ENCODE data around the gene FOXN1.
A peak's percentile ranks its signal among the peaks of the same experiment; 100 is the strongest.

Gene FOXN1

DNA sequence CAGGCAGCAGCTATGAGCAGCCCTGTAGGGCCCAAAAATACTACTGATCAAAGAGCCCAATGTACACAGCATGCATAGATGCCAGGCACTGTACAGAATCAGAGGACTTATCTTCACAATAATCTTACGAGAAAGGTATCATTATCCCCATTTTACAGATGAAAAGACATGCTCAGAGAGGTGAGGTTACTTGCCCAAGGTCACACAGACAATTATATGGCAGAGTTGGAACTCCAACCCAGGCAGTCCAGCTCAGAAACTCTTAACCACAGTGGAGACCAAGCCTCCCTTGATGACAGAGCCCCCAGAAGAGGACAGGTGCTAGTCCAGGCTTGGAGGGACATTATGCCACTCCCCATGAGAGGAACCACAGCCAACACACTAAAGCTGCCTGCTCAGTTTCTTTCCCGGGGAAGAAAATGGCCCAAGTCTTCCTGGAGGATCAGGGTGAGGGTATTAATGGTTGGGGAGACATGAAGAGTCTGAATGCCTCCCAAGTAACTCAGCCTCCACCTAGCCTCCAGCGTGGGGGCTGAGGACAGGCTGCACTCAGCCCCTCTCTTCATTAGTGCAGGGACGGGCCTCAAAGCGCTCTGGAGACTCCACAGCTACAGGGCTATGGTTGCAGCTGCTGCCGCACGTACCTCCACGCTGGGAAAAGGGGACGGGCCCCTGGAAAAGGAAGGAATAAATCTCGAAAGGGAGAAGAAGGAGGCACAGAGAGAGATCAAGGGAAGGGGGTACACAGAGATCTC is 45.5 kb downstream of the FOXN1 start:
- H3K27me3 ChIP-seq (ENCODE audit: insufficient read depth, insufficient read length) = no peaks in the 10 kb centered on the region
- H3K9me3 ChIP-seq (ENCODE audit: insufficient read depth, low read length) = no peaks in the 10 kb centered on the region
- TF ChIP-seq YY1 (IDR thresholded peaks at IDR 0.05; ENCODE audit: insufficient read depth, insufficient read length) (no peak), ZNF274 (IDR thresholded peaks at IDR 0.05; ENCODE audit: low read depth, low read length) (no peak), SUZ12 (IDR thresholded peaks at IDR 0.05; ENCODE audit: extremely low read depth, insufficient read depth, insufficient read length) (no peak)
- H3K36me3 ChIP-seq (ENCODE audit: insufficient read depth, insufficient read length, low read length) = peaks cover 47% of the 10 kb centered on the region
- no peak for DNase-seq (ENCODE audit: low read depth, low spot score)
- peaks cover 11% of the 10 kb centered on the region for H3K4me1 ChIP-seq (ENCODE audit: insufficient read depth, insufficient read length)
- H3K9ac ChIP-seq (ENCODE audit: insufficient read length, low read depth) = peak overlapping the region; percentile 85
- peak overlapping the region; percentile 72 for H3K4me3 ChIP-seq (ENCODE audit: insufficient read length, low read depth)

DNA sequence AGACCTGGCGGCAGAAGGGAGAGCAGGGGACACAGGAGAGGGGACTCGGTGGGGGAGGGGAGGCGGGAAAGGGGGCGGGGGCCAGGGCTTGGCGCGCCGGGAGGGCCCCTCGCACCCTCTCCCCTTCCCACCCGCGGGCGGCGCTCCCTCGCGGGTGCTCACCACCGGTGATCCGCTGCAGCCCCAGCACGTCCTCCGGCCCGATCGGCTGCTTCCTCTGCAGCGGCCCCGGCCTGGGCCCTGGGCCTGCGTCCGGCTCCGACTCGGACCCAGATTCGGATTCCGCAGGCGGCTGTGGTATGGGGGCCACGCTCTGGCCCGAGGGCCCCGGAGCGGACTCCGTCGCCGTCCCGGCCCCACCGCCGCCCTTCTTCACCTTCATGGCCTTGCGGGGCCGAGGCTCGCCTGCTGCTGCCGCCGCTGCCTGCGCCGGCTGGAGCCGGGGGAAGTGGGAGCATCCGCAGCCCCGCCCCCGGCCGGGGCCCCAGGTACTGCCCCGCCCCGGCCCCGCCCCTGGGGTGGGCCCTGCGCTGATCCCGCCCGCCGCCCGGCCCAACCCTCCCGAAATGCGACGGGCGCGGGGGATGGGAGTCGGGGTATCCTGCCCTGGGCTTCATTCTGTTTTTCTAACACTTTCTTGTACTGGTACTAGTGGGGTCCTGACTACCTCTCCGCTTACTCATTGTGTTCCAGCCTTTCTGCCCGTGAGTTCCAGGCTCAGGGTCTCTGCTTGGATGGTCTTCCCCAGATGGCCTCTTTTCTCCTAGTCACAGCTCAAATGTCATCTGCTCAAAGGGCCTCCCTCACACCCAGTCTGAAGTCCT is 46.2 kb downstream of the FOXN1 start, which contains the start of gene UNC119:
Gene UNC119 (minus strand): TSS at position 449 of the 824 bp plus-strand sequence. CDS start 67 bp downstream, at position 382.
- Histone ChIP-seq H3K4me1 (ENCODE audit: insufficient read depth, insufficient read length) (peaks cover 11% of the 10 kb centered on the region), H3K9me3 (ENCODE audit: insufficient read depth, low read length) (no peaks in the 10 kb centered on the region), H3K9ac (ENCODE audit: insufficient read length, low read depth) (peak within 1 kb of the TSS; percentile 85), H3K36me3 (ENCODE audit: insufficient read depth, insufficient read length, low read length) (peaks cover 43% of the 10 kb centered on the region), H3K4me3 (ENCODE audit: insufficient read length, low read depth) (peak within 1 kb of the TSS; percentile 72), H3K27me3 (ENCODE audit: insufficient read depth, insufficient read length) (no peaks in the 10 kb centered on the region)
- DNase-seq (ENCODE audit: low read depth, low spot score) = no peak
- TF ChIP-seq SUZ12 (IDR thresholded peaks at IDR 0.05; ENCODE audit: extremely low read depth, insufficient read depth, insufficient read length) (no peak), YY1 (IDR thresholded peaks at IDR 0.05; ENCODE audit: insufficient read depth, insufficient read length) (no peak), ZNF274 (IDR thresholded peaks at IDR 0.05; ENCODE audit: low read depth, low read length) (no peak)

DNA sequence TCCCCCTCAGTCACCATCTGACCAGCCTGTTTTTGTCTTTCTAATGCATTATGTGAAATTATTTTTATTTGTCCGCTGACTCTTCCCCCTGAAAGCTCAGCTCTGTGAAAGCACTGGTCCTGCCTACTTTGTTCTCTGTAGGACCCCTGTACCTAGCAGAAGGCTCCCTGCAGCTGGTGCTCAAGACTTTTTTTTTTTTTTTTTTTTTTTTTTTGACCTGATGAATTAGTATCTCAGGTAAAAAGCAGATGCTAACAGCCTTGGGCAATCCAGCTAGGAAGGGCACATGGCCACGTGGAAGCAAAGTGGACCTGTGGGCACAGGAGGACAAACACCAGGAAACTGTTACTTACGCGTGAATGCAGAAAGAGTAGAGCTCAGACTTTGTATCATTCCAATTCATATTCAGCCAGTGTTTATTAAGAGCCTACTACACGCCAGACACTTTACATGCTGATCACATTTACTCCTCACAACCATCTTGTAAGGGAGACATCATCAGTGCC is 46.9 kb downstream of the FOXN1 start:
- TF ChIP-seq ZNF274 (IDR thresholded peaks at IDR 0.05; ENCODE audit: low read depth, low read length) (no peak), YY1 (IDR thresholded peaks at IDR 0.05; ENCODE audit: insufficient read depth, insufficient read length) (no peak), SUZ12 (IDR thresholded peaks at IDR 0.05; ENCODE audit: extremely low read depth, insufficient read depth, insufficient read length) (no peak)

DNA sequence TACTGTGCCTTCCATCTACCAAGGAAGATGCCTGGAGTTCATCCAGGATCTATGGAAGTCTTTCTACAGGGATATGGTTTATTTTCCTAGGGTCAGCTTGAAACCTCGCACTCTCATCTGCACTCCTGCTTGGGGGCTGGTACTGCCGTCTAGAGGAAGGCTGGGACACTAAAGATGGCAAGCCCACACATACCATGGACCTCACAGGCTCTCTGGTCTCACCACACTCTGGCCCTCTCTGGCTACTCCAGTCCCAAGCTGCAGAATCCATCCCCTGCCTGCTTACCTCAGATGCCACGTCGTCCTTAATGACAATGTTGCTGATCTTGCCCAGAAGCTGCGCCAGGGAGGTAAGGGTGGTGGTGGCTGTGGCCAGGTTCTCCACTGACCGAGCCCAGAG is 48.4 kb downstream of the FOXN1 start:
- no peak for DNase-seq (ENCODE audit: low read depth, low spot score)
- TF ChIP-seq SUZ12 (IDR thresholded peaks at IDR 0.05; ENCODE audit: extremely low read depth, insufficient read depth, insufficient read length) (no peak), ZNF274 (IDR thresholded peaks at IDR 0.05; ENCODE audit: low read depth, low read length) (no peak), YY1 (IDR thresholded peaks at IDR 0.05; ENCODE audit: insufficient read depth, insufficient read length) (no peak)
- Histone ChIP-seq H3K27me3 (ENCODE audit: insufficient read depth, insufficient read length) (no peaks in the 10 kb centered on the region), H3K36me3 (ENCODE audit: insufficient read depth, insufficient read length, low read length) (peaks cover 48% of the 10 kb centered on the region), H3K4me3 (ENCODE audit: insufficient read length, low read depth) (no peak overlapping the region), H3K9me3 (ENCODE audit: insufficient read depth, low read length) (no peaks in the 10 kb centered on the region), H3K4me1 (ENCODE audit: insufficient read depth, insufficient read length) (peaks cover 2% of the 10 kb centered on the region), H3K9ac (ENCODE audit: insufficient read length, low read depth) (no peak overlapping the region)

More for the DNA sequence above, 46.9 kb downstream of the FOXN1 start:
- H3K9ac ChIP-seq (ENCODE audit: insufficient read length, low read depth) = no peak overlapping the region
- H3K4me1 ChIP-seq (ENCODE audit: insufficient read depth, insufficient read length) = peaks cover 6% of the 10 kb centered on the region
- no peak overlapping the region for H3K4me3 ChIP-seq (ENCODE audit: insufficient read length, low read depth)
- H3K36me3 ChIP-seq (ENCODE audit: insufficient read depth, insufficient read length, low read length) = peaks cover 47% of the 10 kb centered on the region
- H3K9me3 ChIP-seq (ENCODE audit: insufficient read depth, low read length) = no peaks in the 10 kb centered on the region
- DNase-seq (ENCODE audit: low read depth, low spot score) = no peak
- no peaks in the 10 kb centered on the region for H3K27me3 ChIP-seq (ENCODE audit: insufficient read depth, insufficient read length)

DNA sequence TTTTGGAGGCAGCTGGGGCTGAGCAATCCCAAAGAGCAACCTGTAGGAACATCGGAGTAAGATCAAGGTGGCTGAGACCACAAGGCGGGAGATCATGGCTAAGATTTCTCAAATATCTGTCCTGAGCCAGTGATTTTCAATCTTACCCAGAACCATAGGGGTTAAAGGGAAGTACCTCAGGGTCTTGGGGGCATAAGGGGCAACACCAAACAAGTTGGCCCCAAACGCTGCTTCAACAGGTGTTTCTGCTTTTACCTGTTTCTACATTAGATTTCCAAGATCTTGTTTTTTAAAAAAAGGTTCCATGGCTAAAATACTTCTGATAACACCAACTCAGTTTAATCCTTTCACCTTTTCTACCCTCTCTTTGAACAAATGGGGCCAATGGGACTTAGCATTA is 48.9 kb downstream of the FOXN1 start:
- H3K4me3 ChIP-seq (ENCODE audit: insufficient read length, low read depth) = no peak overlapping the region
- TF ChIP-seq ZNF274 (IDR thresholded peaks at IDR 0.05; ENCODE audit: low read depth, low read length) = no peak
- no peak for TF ChIP-seq YY1 (IDR thresholded peaks at IDR 0.05; ENCODE audit: insufficient read depth, insufficient read length)
- TF ChIP-seq SUZ12 (IDR thresholded peaks at IDR 0.05; ENCODE audit: extremely low read depth, insufficient read depth, insufficient read length) = no peak
- no peaks in the 10 kb centered on the region for H3K4me1 ChIP-seq (ENCODE audit: insufficient read depth, insufficient read length)
- H3K9me3 ChIP-seq (ENCODE audit: insufficient read depth, low read length) = no peaks in the 10 kb centered on the region
- H3K9ac ChIP-seq (ENCODE audit: insufficient read length, low read depth) = no peak overlapping the region
- no peaks in the 10 kb centered on the region for H3K27me3 ChIP-seq (ENCODE audit: insufficient read depth, insufficient read length)
- H3K36me3 ChIP-seq (ENCODE audit: insufficient read depth, insufficient read length, low read length) = peaks cover 49% of the 10 kb centered on the region
- no peak for DNase-seq (ENCODE audit: low read depth, low spot score)

DNA sequence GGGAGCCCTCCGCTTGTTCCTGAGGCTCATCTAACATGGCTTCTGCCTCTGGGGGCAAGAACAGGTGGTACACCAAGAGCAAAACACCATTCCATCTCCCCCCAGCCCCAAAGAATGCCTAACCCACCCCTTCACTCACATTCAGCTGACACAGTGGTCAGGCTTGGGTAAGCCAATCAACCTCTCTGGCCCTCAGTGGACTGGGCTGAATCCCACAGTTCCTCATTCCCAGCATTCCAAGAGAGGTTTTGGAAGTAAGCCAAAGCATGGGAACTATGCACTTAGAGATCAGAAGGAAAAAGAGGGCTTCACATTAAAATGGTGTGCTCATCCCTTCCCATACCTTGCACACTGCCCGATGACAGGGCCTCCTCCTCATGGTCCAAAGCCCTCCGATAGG is 57.3 kb downstream of the FOXN1 start:
- TF ChIP-seq ZNF274 (IDR thresholded peaks at IDR 0.05; ENCODE audit: low read depth, low read length) = no peak
- TF ChIP-seq YY1 (IDR thresholded peaks at IDR 0.05; ENCODE audit: insufficient read depth, insufficient read length) = no peak
- TF ChIP-seq SUZ12 (IDR thresholded peaks at IDR 0.05; ENCODE audit: extremely low read depth, insufficient read depth, insufficient read length) = no peak
- Histone ChIP-seq H3K4me1 (ENCODE audit: insufficient read depth, insufficient read length) (no peaks in the 10 kb centered on the region), H3K4me3 (ENCODE audit: insufficient read length, low read depth) (no peak overlapping the region), H3K9ac (ENCODE audit: insufficient read length, low read depth) (no peak overlapping the region), H3K36me3 (ENCODE audit: insufficient read depth, insufficient read length, low read length) (peaks cover 16% of the 10 kb centered on the region), H3K27me3 (ENCODE audit: insufficient read depth, insufficient read length) (no peaks in the 10 kb centered on the region), H3K9me3 (ENCODE audit: insufficient read depth, low read length) (no peaks in the 10 kb centered on the region)
- DNase-seq (ENCODE audit: low read depth, low spot score) = no peak

DNA sequence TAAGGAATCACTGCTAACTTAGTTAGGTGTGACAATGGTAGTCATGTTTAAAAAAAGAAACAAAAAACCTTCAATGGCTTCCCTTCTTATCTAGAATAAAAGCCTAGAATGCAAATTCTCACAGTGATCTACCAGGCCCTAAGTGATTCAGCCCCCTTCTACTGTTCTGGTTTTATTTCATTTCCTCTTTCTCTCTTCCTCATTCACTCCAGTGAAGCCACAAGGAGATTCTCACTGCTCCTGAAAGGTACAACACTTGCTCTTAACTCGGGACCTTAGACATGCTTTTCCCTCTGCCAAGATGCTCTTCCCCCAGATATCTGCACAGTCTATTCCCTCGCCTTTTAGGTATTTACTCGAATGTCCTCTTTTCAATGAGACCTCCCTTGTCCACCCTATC is 61.5 kb downstream of the FOXN1 start:
- Histone ChIP-seq H3K4me1 (ENCODE audit: insufficient read depth, insufficient read length) (no peaks in the 10 kb centered on the region), H3K9me3 (ENCODE audit: insufficient read depth, low read length) (no peaks in the 10 kb centered on the region), H3K9ac (ENCODE audit: insufficient read length, low read depth) (no peak overlapping the region), H3K4me3 (ENCODE audit: insufficient read length, low read depth) (no peak overlapping the region), H3K27me3 (ENCODE audit: insufficient read depth, insufficient read length) (peaks cover 5% of the 10 kb centered on the region), H3K36me3 (ENCODE audit: insufficient read depth, insufficient read length, low read length) (peaks cover 8% of the 10 kb centered on the region)
- no peak for DNase-seq (ENCODE audit: low read depth, low spot score)
- no peak for TF ChIP-seq SUZ12 (IDR thresholded peaks at IDR 0.05; ENCODE audit: extremely low read depth, insufficient read depth, insufficient read length)
- TF ChIP-seq ZNF274 (IDR thresholded peaks at IDR 0.05; ENCODE audit: low read depth, low read length) = no peak
- no peak for TF ChIP-seq YY1 (IDR thresholded peaks at IDR 0.05; ENCODE audit: insufficient read depth, insufficient read length)

Measured in NT2/D1 (cell line).